ENCODE measurements around the gene PKMYT1.

PKMYT1 gene

GRCh38 chr16:2967211-2967631 lies 13.0 kb downstream of the PKMYT1 start:
- no peak overlapping the region for H3K27ac ChIP-seq
- no peak for TF ChIP-seq CTCF (conservative IDR thresholded peaks at IDR 0.05)

DNA sequence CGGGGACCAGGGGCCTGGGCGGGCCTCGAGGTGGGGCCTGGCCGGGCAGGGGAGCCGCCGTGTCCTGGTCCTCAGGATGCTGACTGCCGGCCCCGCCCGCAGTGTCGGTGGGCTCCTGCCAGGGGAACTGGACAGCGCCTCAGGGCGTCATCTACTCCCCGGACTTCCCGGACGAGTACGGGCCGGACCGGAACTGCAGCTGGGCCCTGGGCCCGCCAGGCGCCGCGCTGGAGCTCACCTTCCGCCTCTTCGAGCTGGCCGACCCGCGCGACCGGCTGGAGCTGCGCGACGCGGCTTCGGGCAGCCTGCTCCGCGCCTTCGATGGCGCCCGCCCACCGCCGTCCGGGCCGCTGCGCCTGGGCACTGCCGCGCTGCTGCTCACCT lies 13.4 kb downstream of the PKMYT1 start:
- no peak overlapping the region for H3K27ac ChIP-seq
- no peak for TF ChIP-seq CTCF (conservative IDR thresholded peaks at IDR 0.05)

DNA sequence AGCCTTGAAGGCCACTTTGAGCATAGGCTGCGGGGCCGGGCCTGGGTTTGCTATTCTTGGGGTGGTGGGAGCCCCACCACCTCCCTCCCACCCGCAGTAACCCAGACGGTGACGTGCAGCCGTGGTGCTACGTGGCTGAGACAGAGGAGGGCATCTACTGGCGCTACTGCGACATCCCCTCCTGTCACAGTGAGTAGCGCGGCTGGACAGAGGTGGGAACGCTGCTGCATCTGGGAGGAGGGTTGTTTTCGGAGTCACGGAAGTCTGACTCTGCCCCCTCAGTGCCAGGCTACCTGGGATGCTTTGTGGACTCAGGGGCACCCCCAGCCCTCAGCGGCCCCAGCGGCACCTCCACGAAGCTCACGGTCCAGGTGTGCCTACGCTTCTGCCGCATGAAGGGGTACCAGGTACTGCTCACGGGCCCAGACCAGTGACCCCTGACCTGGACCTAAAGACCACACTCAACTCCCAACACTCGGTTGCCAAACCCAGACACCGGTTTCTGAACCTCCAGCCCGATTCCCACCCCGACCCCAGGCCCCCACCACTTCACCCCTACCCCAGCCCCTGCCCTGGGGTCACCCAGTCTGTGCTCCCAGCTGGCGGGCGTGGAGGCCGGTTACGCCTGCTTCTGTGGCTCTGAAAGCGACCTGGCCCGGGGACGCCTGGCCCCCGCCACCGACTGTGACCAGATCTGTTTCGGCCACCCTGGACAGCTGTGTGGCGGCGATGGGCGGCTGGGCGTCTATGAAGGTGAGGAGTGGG lies 14.0 kb downstream of the PKMYT1 start:
- no peak for TF ChIP-seq CTCF (conservative IDR thresholded peaks at IDR 0.05)
- H3K27ac ChIP-seq = no peak overlapping the region

- TF ChIP-seq CTCF (conservative IDR thresholded peaks at IDR 0.05) = no peak
- peak overlapping the region; percentile 68 for H3K27ac ChIP-seq
Measured at GRCh38 chr16:2964475-2965336, 15.5 kb downstream of the PKMYT1 start.

DNA sequence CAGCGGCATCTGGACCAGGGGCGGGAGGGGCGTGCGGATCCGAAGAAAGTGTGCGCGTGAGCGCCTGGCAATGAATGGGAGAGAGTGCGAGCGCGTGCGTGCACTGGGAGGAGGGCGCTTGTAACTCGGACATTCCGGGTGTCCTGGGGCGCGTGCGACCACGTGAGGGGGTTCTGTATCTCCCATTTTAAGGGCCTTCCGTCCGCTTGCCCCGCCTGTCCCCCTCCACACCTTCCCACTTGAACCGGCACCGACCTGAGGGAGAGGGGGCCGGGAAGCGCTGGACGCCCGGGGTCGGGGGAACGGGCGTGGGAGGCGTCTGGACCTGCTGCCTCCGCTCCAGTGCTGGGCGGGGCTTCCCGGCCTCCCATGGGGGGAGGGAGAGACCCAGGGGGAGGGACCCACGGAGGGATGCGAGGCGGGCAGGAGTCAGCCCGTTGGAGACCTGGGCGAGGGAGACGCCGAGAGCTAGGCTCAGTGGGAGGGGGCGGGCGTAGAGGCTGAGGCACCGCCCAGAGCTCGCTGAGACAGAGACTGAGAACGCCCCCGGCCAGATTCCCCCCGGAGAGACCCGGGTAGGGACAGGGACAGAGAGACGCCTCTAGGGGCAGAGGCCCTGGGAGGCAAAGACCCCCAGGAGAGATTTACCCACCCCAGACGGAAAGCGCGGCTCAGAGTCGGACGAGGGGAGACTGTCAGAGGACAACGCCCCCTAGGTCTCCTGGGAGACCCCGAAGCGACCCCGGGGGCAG lies 16.3 kb downstream of the PKMYT1 start, which contains the start of gene KREMEN2:
Gene KREMEN2, plus strand, starts transcription at position 553 of the 752 bp plus-strand sequence. CDS start 246 bp downstream, outside the sequence.
- H3K27ac ChIP-seq = peak within 1 kb of the TSS; percentile 68
- TF ChIP-seq CTCF (conservative IDR thresholded peaks at IDR 0.05) = no peak

DNA sequence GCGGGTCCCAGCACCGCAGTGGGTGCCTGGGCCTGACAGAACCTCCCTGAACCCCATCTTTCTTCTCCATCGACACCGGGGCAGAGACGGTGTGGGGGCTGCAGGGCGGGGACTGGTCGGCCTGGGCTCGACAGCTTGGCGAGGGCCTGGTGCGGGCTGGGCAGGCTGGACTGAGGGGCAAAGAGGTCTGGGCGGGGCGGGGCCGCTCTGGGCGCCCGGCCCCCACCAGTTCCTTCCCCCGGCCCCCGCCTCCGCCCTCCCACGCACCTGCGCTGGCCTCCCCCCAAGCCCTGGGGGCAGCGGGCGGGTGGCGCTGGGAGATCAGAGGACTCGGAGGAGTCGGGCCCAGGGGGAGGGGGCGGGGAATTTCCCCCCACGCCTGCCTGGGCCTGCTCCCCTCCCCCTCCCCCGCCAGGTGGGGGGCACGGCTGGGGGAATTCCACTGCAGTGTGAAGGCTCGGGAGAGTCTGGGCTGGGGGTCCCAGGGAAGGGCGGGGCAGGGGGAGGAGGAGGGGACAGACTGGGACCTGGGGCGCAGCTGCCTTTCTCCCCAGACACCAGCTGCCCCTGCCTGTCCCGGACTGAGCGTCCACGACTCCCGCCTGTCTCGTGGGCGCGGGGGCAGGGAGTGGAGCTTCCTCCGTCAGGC lies 17.0 kb downstream of the PKMYT1 start:
- H3K27ac ChIP-seq = peak overlapping the region; percentile 68
- no peak for TF ChIP-seq CTCF (conservative IDR thresholded peaks at IDR 0.05)
